Transverse colon (tissue), 4 donors: ENCODE data around the gene C1orf174. TPM values are rescaled to one million over a fixed set of nuclear protein-coding genes. Genes with fewer than 3 reads are reported as not detected.

ENCODE experiments used
- DNase-seq: peaks from one replicate; pipeline ENCODE4 v3.0.0-alpha.2; 2019
- H3K27ac ChIP-seq, 4 donors: fragments of 200-600 bp; sonication (generic); 2 replicates each; pipeline ENCODE4 v1.5.1; 2016 to 2018; ENCODE audit warnings: inconsistent platforms in 4 of 4
- H3K27me3 ChIP-seq: fragments of 200-600 bp; sonication (generic); 2 replicates; pipeline ENCODE4 v1.5.1; 2017; ENCODE audit warnings: inconsistent platforms
- H3K36me3 ChIP-seq, 4 donors: fragments of 200-600 bp; sonication (generic); 2 replicates each; pipeline ENCODE4 v1.5.1; 2017 to 2019; ENCODE audit warnings: inconsistent platforms in 4 of 4
- H3K4me1 ChIP-seq, 4 donors: fragments of 200-600 bp; sonication (generic); 2 replicates each; pipeline ENCODE4 v1.5.1; 2017 to 2020; ENCODE audit warnings: inconsistent platforms in 4 of 4
- H3K4me3 ChIP-seq, 4 donors: fragments of 200-600 bp; sonication (generic); 1 replicate in 1 of 4; 2 replicates in 3 of 4; pipeline versions ENCODE4 v1.5.1 to v1.6.1; 2017 to 2019; ENCODE audit warnings: inconsistent platforms in 4 of 4
- H3K9me3 ChIP-seq, 2 donors: fragments of 200-600 bp; sonication (generic); 2 replicates each; pipeline ENCODE4 v1.5.1; 2017 to 2019; ENCODE audit warnings: inconsistent platforms in 2 of 2
- CTCF ChIP-seq, 5 experiments: fragments of 200-600 bp in 3 of 5; fragments of 450-650 bp in 2 of 5; sonication (generic) in 3 of 5; IDR thresholded peaks; 1 replicate in 2 of 5; 2 replicates in 3 of 5; pipeline ENCODE4 v1.5.1; 2016 to 2017; ENCODE audit warnings: antibody characterized with exemption in 5 of 5, inconsistent platforms in 3 of 5, mild to moderate bottlenecking in 2 of 5, moderate library complexity in 1 of 5
- EP300 ChIP-seq: sonication (generic); formaldehyde crosslinking; IDR thresholded peaks from one replicate; pipeline ENCODE4 v1.6.1; 2017; ENCODE audit warnings: antibody characterized with exemption, low read depth
- POLR2A ChIP-seq: fragments of 450-650 bp; IDR thresholded peaks from one replicate; pipeline ENCODE4 v1.6.1; 2016; ENCODE audit warnings: antibody characterized with exemption, mild to moderate bottlenecking, moderate library complexity
- POLR2AphosphoS5 ChIP-seq, 3 donors: sonication (generic); formaldehyde crosslinking; IDR thresholded peaks; one replicate each; pipeline ENCODE4 v1.6.1; 2016; ENCODE audit warnings: antibody characterized with exemption in 3 of 3
- WGBS, 2 donors: methylation state at CpG; one replicate each; pipeline ENCODE4 v1.1.5; 2018; ENCODE audit warnings: low coverage in 1 of 2; 5-methylcytosine and 5-hydroxymethylcytosine counted together
- in situ Hi-C, 4 donors: fragments of 200-750 bp; cut with MboI; loops; one replicate each; pipeline versions ENCODE4 v1.15.0 to v1.15.1; 2017; ENCODE audit warnings: low sequenced_read_pairs in 3 of 4, low pct_ligation_motif_present in 1 of 4, low pct_unique_long_range_greater_than_20kb in 1 of 4
- intact Hi-C: fragments of 100-400 bp; cut with DNase I; formaldehyde crosslinking; loops from one replicate; pipeline ENCODE4 v1.15.1; 2023; ENCODE audit warnings: low total_unique reads
- total RNA-seq, 4 donors: library from RNA; depleted of rRNA; stranded (reverse); fragments of >200 nt; gene quantifications; one replicate each; pipeline ENCODE4 v1.1.0, GENCODE V29; 2016

Gene C1orf174
- total RNA-seq, 4 donors from 2014 or later: 23.5 to 45.4 (median 36.6) TPM

- in situ Hi-C loops: no loop called here
- H3K27me3 ChIP-seq: no peaks in the 10 kb centered on the region
- H3K4me3 ChIP-seq: no peak overlapping the region
- no peak overlapping the region for H3K27ac ChIP-seq
- DNase-seq: no peak
- peaks cover 4 to 7% (median 6%) of the 10 kb centered on the region in 4 donors for H3K4me1 ChIP-seq
- no peaks in the 10 kb centered on the region for H3K9me3 ChIP-seq
- 82 to 94% methylated on average over 3 to 12 of the region's 12 CpGs for WGBS, 2 donors
- H3K36me3 ChIP-seq: peaks cover 0 to 29% (median 13%) of the 10 kb centered on the region in 4 donors
- TF ChIP-seq POLR2AphosphoS5 (IDR thresholded peaks at IDR 0.05) (no peak), EP300 (no peak), POLR2A (no peak), CTCF (IDR thresholded peaks at IDR 0.05) (no peak)
- intact Hi-C loops: no loop called here
Observed at GRCh38 chr1:3850857-3851256, 49.2 kb downstream of the C1orf174 start.

GRCh38 chr1:3847081-3847480, 53.0 kb downstream of the C1orf174 start:
- Histone ChIP-seq H3K9me3 (no peaks in the 10 kb centered on the region), H3K4me3 (no peak overlapping the region), H3K4me1 (no peaks in the 10 kb centered on the region), H3K27ac (no peak overlapping the region), H3K36me3 (peaks cover 0 to 44% (median 19%) of the 10 kb centered on the region in 4 donors), H3K27me3 (no peaks in the 10 kb centered on the region)
- 79 to 85% methylated on average over 6 of the region's 6 CpGs for WGBS, 2 donors
- no peak for DNase-seq
- TF ChIP-seq CTCF (IDR thresholded peaks at IDR 0.05): no peak
- TF ChIP-seq EP300: no peak
- no peak for TF ChIP-seq POLR2A
- TF ChIP-seq POLR2AphosphoS5 (IDR thresholded peaks at IDR 0.05): no peak
- in situ Hi-C loops (no loop called here), intact Hi-C loops (no loop called here)

- DNase-seq: no peak
- intact Hi-C loops (no loop called here), in situ Hi-C loops (no loop called here)
- 91 to 97% methylated on average over 3 of the region's 3 CpGs for WGBS, 2 donors
- Histone ChIP-seq H3K4me1 (no peaks in the 10 kb centered on the region), H3K27ac (no peak overlapping the region), H3K9me3 (no peaks in the 10 kb centered on the region), H3K36me3 (peaks cover 0 to 44% (median 20%) of the 10 kb centered on the region in 4 donors), H3K27me3 (no peaks in the 10 kb centered on the region), H3K4me3 (no peak overlapping the region)
- TF ChIP-seq POLR2AphosphoS5 (IDR thresholded peaks at IDR 0.05) (no peak), CTCF (IDR thresholded peaks at IDR 0.05) (no peak), POLR2A (no peak), EP300 (no peak)
Observed at GRCh38 chr1:3846541-3846940, 53.5 kb downstream of the C1orf174 start.

- in situ Hi-C loops: no loop called here
Observed at GRCh38 chr1:3842912-3843311, 57.2 kb downstream of the C1orf174 start.

More at GRCh38 chr1:3842912-3843311, 57.2 kb downstream of the C1orf174 start:
- Histone ChIP-seq H3K36me3 (peaks cover 0 to 59% (median 22%) of the 10 kb centered on the region in 4 donors), H3K4me3 (no peak overlapping the region), H3K27me3 (no peaks in the 10 kb centered on the region), H3K4me1 (no peaks in the 10 kb centered on the region), H3K9me3 (no peaks in the 10 kb centered on the region), H3K27ac (no peak overlapping the region)
- TF ChIP-seq POLR2A: no peak
- TF ChIP-seq POLR2AphosphoS5 (IDR thresholded peaks at IDR 0.05): no peak
- TF ChIP-seq EP300: no peak
- TF ChIP-seq CTCF (IDR thresholded peaks at IDR 0.05): no peak
- DNase-seq: no peak
- WGBS, 2 donors: 89 to 96% methylated on average over 4 to 9 of the region's 9 CpGs
- intact Hi-C loops: no loop called here
